AG09319 (cell line): ENCODE data around the gene CHP2.
A peak's percentile ranks its signal among the peaks of the same experiment; 100 is the strongest.

Experiments used
- DNase-seq: peaks from one replicate; pipeline ENCODE4 v3.0.0-alpha.2; 2010; ENCODE audit warnings: low read depth; ENCODE audit errors: extremely low read depth
- TF ChIP-seq, protein P1 (sequence below): IDR thresholded peaks from 2 replicates; pipeline ENCODE4 v1.5.1; 2011; ENCODE audit warnings: low read depth, mild to moderate bottlenecking, inconsistent platforms, low read length, moderate library complexity

Gene CHP2

GRCh38 chr16:23788685-23789084 is 33.9 kb downstream of the CHP2 start:
- DNase-seq = no peak
- TF ChIP-seq, protein P1, sequence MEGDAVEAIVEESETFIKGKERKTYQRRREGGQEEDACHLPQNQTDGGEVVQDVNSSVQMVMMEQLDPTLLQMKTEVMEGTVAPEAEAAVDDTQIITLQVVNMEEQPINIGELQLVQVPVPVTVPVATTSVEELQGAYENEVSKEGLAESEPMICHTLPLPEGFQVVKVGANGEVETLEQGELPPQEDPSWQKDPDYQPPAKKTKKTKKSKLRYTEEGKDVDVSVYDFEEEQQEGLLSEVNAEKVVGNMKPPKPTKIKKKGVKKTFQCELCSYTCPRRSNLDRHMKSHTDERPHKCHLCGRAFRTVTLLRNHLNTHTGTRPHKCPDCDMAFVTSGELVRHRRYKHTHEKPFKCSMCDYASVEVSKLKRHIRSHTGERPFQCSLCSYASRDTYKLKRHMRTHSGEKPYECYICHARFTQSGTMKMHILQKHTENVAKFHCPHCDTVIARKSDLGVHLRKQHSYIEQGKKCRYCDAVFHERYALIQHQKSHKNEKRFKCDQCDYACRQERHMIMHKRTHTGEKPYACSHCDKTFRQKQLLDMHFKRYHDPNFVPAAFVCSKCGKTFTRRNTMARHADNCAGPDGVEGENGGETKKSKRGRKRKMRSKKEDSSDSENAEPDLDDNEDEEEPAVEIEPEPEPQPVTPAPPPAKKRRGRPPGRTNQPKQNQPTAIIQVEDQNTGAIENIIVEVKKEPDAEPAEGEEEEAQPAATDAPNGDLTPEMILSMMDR = no peak

GRCh38 chr16:23795378-23795777 is 40.6 kb downstream of the CHP2 start:
- TF ChIP-seq, protein P1 = no peak
- DNase-seq = no peak

GRCh38 chr16:23796941-23797340 is 42.1 kb downstream of the CHP2 start:
- TF ChIP-seq, protein P1 = no peak
- no peak for DNase-seq

- DNase-seq = peak; percentile 18
- TF ChIP-seq, protein P1 = peak; percentile 71
Measured at GRCh38 chr16:23801378-23801777, 46.6 kb downstream of the CHP2 start.

GRCh38 chr16:23802776-23803175 is 48.0 kb downstream of the CHP2 start:
- TF ChIP-seq, protein P1 = no peak
- no peak for DNase-seq

GRCh38 chr16:23803591-23804123 is 48.8 kb downstream of the CHP2 start:
- DNase-seq = no peak
- TF ChIP-seq, protein P1 = peak; percentile 29

- no peak for DNase-seq
- TF ChIP-seq, protein P1 = no peak
Measured at GRCh38 chr16:23807028-23807427, 52.2 kb downstream of the CHP2 start.
